ENCODE measurements around the gene MRAP. TPM values are rescaled to one million over a fixed set of nuclear protein-coding genes. Genes with fewer than 3 reads are reported as not detected.

MRAP gene
- total and polyA plus RNA-seq, 2 experiments from 2014 or later = not detected

DNA sequence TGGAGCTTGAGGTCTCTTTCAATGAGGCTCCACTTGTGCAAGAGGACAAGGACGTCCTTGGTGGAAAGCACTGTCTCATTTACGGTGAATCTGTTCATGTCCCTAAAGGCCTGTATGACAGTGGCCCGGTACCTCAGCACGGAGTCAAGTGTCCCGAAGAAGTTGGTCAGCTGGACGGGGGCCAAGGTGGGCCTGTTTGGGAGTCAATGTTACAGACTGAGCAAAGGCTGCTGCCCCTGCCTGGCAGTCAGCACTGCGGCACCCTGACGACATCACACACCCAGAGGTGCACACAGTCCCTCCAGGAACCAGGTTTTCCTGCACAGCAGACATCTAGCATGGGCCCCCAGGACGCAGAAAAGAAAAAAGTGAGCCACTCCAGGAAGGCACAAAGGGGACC, 19.1 kb downstream of the MRAP start:
- TF ChIP-seq, protein P1, sequence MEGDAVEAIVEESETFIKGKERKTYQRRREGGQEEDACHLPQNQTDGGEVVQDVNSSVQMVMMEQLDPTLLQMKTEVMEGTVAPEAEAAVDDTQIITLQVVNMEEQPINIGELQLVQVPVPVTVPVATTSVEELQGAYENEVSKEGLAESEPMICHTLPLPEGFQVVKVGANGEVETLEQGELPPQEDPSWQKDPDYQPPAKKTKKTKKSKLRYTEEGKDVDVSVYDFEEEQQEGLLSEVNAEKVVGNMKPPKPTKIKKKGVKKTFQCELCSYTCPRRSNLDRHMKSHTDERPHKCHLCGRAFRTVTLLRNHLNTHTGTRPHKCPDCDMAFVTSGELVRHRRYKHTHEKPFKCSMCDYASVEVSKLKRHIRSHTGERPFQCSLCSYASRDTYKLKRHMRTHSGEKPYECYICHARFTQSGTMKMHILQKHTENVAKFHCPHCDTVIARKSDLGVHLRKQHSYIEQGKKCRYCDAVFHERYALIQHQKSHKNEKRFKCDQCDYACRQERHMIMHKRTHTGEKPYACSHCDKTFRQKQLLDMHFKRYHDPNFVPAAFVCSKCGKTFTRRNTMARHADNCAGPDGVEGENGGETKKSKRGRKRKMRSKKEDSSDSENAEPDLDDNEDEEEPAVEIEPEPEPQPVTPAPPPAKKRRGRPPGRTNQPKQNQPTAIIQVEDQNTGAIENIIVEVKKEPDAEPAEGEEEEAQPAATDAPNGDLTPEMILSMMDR (IDR thresholded peaks at IDR 0.05; ENCODE audit: low read depth, low read length) = no peak
- no peak for DNase-seq (ENCODE audit: low read depth in 1 of 2, low spot score in 1 of 2)
- no peak overlapping the region for H3K27ac ChIP-seq

DNA sequence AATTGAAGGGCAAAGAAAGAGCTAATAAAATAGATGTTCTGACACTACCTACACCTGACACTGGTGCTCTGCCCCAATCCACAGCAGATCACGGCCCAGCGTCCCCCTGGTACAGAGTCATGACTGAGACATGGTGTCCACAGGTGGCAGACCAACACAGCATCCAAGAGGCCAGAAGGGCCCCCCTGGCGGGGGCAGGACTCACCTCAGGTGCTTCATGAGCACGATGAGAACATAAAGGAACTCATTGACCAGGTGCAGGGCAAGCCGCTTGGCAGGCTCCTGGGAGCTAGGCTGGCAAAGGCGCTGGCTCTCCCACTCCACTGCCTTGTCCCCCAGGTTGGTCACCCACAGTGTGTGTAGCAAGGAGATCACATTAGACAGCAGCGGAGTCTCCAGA, 20.4 kb downstream of the MRAP start:
- no peak overlapping the region for H3K27ac ChIP-seq
- H3K4me3 ChIP-seq = no peak overlapping the region
- TF ChIP-seq, protein P1 (IDR thresholded peaks at IDR 0.05; ENCODE audit: low read depth, low read length) = no peak
- no peaks in the 10 kb centered on the region for H3K4me1 ChIP-seq (ENCODE audit: low read depth)
- H3K9me3 ChIP-seq (ENCODE audit: low read depth) = no peaks in the 10 kb centered on the region
- no peaks in the 10 kb centered on the region for H3K27me3 ChIP-seq
- DNase-seq (ENCODE audit: low read depth in 1 of 2, low spot score in 1 of 2) = no peak
- H3K36me3 ChIP-seq = peaks cover 47% of the 10 kb centered on the region

More for the DNA sequence above, 19.1 kb downstream of the MRAP start:
- H3K4me1 ChIP-seq (ENCODE audit: low read depth) = no peaks in the 10 kb centered on the region
- no peaks in the 10 kb centered on the region for H3K9me3 ChIP-seq (ENCODE audit: low read depth)
- H3K4me3 ChIP-seq = no peak overlapping the region
- H3K36me3 ChIP-seq = peaks cover 40% of the 10 kb centered on the region
- H3K27me3 ChIP-seq = no peaks in the 10 kb centered on the region

DNA sequence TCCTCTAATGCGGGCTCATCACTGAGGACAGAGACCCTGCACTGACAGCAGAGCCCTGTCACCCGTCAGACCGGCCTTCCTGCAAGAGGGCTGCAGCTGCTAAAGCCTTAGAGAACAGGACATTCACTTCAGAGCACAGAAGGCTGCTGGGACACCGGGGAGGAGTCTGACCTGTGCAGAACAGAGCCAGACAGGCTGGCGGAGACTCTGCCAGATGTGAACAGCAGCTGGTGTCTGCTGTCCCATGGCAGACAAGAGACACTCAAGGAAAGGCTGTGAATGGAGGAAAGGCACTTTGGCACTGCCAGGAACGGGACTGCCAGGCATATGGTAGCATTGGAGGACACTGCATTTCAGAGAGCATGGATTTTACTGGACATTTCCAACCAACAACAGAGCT, 21.4 kb downstream of the MRAP start:
- no peaks in the 10 kb centered on the region for H3K4me1 ChIP-seq (ENCODE audit: low read depth)
- TF ChIP-seq, protein P1 (IDR thresholded peaks at IDR 0.05; ENCODE audit: low read depth, low read length) = no peak
- no peaks in the 10 kb centered on the region for H3K9me3 ChIP-seq (ENCODE audit: low read depth)
- H3K27me3 ChIP-seq = no peaks in the 10 kb centered on the region
- H3K4me3 ChIP-seq = no peak overlapping the region
- H3K36me3 ChIP-seq = peaks cover 53% of the 10 kb centered on the region
- no peak for DNase-seq (ENCODE audit: low read depth in 1 of 2, low spot score in 1 of 2)
- no peak overlapping the region for H3K27ac ChIP-seq

DNA sequence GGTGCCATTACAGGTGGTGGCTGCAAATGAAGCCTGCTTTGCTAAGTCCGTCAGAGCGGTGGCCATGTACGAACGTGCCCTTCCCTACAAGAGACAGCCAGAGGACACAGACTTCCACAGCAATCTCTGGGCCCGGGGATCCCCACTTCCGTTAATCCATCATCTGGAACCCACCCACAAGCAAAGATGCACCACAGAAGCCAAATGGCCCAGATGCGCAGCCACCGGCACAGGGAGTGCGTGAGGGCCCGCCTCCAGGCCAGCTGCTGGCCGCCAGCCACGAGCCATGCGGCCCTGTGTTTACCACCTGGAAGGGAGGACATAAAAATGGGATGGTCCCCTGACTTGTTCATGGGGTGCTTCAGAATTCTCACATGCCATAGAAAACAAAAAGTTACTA, 22.1 kb downstream of the MRAP start:
- no peaks in the 10 kb centered on the region for H3K4me1 ChIP-seq (ENCODE audit: low read depth)
- H3K9me3 ChIP-seq (ENCODE audit: low read depth) = no peaks in the 10 kb centered on the region
- TF ChIP-seq, protein P1 (IDR thresholded peaks at IDR 0.05; ENCODE audit: low read depth, low read length) = no peak
- H3K27me3 ChIP-seq = no peaks in the 10 kb centered on the region
- peaks cover 53% of the 10 kb centered on the region for H3K36me3 ChIP-seq
- no peak overlapping the region for H3K4me3 ChIP-seq
- H3K27ac ChIP-seq = no peak overlapping the region
- DNase-seq (ENCODE audit: low read depth in 1 of 2, low spot score in 1 of 2) = no peak

DNA sequence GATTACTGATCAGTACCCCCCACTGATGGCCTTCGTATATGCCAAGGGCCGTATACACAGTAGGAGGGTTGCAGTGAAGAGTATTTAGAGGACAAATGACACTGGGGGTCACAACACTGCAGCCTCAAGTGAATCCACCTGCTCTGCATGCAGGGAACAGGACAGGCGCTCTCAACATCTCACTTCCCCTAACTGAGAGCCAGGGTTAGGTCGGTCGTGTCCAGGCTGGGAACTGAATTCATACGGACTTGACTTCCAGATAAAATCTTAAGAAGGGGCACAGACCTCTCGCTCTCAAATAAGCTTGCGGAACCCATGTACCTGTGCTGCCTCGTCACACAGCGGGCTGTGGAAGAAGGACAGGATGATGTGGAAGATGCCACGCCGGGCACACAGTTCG, 22.8 kb downstream of the MRAP start:
- Histone ChIP-seq H3K4me1 (ENCODE audit: low read depth) (no peaks in the 10 kb centered on the region), H3K36me3 (peaks cover 53% of the 10 kb centered on the region), H3K4me3 (no peak overlapping the region), H3K27ac (no peak overlapping the region), H3K9me3 (ENCODE audit: low read depth) (no peaks in the 10 kb centered on the region), H3K27me3 (no peaks in the 10 kb centered on the region)
- DNase-seq (ENCODE audit: low read depth in 1 of 2, low spot score in 1 of 2) = no peak
- TF ChIP-seq, protein P1 (IDR thresholded peaks at IDR 0.05; ENCODE audit: low read depth, low read length) = no peak

DNA sequence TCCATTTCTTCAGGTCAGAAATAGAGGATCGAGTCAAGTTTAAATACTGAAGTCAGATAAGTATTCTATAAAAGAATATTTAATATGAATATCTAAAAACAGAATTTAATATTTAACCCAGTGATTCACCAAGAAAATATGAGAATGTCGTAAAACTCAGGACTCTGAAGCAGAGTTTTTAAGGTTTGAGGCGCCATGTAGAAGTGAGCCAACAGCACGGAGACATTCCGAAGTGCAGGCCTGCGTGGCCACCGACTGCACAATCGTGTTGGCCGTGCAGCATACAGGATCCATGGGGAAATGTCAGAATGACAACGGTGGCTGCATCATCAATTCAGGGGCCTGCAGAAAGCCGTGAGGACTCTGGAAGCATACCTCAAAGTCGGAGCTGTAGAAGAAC, 23.4 kb downstream of the MRAP start:
- no peaks in the 10 kb centered on the region for H3K4me1 ChIP-seq (ENCODE audit: low read depth)
- H3K27me3 ChIP-seq = no peaks in the 10 kb centered on the region
- no peak overlapping the region for H3K27ac ChIP-seq
- no peaks in the 10 kb centered on the region for H3K9me3 ChIP-seq (ENCODE audit: low read depth)
- TF ChIP-seq, protein P1 (IDR thresholded peaks at IDR 0.05; ENCODE audit: low read depth, low read length) = no peak
- no peak overlapping the region for H3K4me3 ChIP-seq
- H3K36me3 ChIP-seq = peaks cover 54% of the 10 kb centered on the region
- DNase-seq (ENCODE audit: low read depth in 1 of 2, low spot score in 1 of 2) = no peak

Data from cardiac muscle cell (in vitro differentiated cells and primary cell).